NCI-H1048 (cell line): ENCODE measurements around the gene CCDC191.

Experiments used
- DNase-seq: peaks from one replicate; lab custom pipeline; 2025; lab: John Stamatoyannopoulos, UW

CCDC191 gene

GRCh38 chr3:114060906-114061655 lies 4.8 kb upstream of the CCDC191 start:
- no peak for DNase-seq

DNA sequence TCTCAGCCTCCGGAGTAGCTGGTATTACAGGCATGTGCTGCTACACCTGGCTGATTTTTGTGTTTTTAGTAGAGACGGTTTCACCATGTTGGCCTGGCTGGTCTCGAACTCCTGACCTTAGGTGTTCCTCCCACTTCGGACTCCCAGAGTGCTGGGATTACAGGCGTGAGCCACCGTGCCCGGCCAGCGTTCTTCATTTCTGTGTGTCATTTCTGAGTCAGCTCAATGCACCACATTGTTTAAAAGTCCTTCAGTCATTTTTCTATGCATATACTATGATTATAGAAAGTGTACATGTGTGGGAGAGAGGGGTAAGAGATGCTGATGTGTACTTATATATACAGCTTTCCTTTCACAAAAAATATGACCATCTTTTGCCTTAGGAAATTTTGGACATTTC lies 2.3 kb upstream of the CCDC191 start:
- no peak for DNase-seq

- no peak for DNase-seq
These were observed 653 bp upstream of the CCDC191 start for GRCh38 chr3:114057011-114057347.

GRCh38 chr3:114052216-114052615 lies 4.1 kb downstream of the CCDC191 start:
- DNase-seq = no peak

GRCh38 chr3:114043205-114043604 lies 13.1 kb downstream of the CCDC191 start:
- DNase-seq = no peak

GRCh38 chr3:114035896-114036295 lies 20.4 kb downstream of the CCDC191 start:
- no peak for DNase-seq

GRCh38 chr3:114034787-114035545 lies 21.4 kb downstream of the CCDC191 start:
- no peak for DNase-seq

DNA sequence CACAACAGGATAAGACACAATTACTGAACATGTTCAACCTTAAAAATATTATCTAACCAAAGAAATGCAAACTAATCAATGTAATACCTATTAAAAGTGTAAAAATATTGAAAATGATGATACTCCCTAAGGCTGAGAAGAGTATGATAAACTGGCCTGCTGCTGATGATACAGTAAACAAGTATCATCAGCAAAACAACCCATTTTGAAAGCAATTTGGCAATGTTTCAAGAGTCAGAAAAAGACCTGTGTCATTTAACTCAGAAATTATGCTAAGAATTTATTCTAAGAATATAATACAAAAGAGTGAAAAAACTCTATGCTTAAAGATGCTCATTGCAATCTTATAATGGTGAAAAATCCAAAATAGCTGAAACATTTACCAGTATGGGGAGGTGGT lies 22.1 kb downstream of the CCDC191 start:
- DNase-seq = no peak

DNA sequence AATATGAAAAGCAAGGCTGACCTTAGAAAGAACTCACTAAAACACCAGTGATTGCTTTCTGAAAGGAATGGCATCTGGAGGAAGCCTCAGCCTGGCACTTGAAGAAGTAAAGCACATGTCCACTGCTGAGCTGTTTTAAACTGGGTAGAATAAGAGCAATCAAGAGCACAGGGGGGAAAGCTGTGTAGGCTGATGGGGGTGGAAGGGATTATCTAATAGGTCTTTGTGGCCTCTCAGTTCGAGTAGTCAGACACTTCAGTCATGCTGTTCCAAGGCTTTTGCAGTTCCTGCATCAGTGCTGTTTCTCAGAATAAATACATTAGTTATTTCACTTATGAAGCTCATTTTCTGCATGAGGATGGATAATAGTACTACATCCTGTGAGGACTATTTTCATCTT lies 22.6 kb downstream of the CCDC191 start:
- no peak for DNase-seq

- no peak for DNase-seq
These were observed 30.0 kb downstream of the CCDC191 start for GRCh38 chr3:114026331-114026730.

DNA sequence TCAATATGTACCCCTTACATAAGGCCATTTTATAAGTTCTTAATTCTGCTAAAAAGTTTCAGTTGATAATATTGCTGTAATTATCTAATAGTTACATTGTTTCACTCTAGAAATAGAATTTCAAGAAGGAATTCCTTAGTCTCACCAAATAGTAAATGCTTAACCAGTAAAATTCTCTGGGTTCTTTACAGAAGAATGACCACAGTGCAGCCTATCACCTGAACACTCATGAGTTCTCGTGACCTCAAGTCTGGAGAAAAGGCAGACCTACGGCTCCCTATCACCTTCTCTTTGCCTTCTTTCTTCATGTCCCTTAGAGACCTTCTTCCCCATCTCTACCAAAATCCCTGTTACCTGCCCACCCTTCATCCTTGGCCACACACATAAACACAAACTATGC lies 30.9 kb downstream of the CCDC191 start:
- DNase-seq = no peak

DNA sequence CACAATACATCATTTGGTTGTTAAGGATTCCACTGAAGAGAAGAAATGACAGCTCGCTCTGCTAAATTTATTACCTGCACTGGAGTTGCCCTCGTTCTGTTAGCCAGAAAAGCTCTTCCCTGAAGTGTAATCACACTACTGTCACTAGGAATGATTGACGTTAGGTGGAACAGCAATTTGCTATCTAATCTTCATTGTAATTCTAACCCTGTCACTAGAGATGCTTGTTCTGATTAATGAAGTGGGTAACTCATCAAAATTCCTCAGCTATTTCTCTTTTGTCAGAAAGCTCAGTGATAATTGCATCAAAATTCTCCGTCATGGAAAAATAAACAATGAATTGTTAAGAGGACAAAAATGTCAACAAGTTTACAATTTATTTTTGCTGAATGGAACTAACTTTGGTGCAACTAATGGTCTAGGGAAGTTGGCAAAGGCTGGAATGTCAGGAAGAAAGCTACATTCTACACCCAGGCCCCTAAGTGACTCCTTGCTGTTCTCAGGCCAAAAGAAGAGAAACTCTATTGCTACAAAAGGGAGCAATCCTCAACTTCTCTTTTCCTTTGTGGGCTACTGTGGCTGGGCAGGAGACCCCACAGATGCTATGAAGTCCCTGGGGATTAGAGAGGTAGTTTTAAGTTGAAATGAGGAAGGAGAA lies 34.1 kb downstream of the CCDC191 start:
- no peak for DNase-seq

DNA sequence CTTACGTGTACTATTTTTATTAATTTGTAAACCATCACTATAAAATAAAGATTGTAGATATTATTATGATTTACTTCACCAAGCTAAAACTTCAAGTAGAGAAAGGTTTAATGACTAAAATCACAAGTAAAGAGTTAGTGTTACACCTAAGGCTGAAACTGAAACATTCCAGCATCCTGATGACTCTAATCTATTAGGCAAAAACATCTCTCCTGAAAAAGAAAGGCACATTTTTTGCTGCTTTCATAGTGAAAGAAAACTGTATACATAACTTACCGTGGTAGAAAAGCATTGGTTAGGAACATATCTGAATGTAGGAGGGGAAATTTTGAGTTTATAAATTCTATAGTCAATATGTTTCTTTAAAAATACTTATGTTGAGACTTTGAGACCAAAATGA lies 35.4 kb downstream of the CCDC191 start:
- no peak for DNase-seq

DNA sequence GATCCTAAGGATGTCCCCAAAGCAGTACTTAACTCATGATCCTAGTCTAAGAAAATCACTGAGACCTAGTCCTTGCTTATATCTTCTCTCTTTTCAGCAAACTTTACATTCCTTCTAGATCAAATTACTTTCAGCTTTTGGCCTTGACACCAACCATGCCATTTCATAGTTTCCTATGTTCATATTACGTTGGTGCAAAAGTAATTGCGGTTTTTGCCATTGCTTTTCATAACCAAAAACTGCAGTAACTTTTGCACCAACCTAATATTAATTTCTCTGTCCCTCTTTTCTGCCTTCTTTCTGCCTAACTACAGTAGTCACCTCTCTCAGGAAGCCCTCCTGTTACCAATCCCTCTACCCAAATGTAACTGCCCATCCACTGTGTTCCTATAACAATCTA lies 36.8 kb downstream of the CCDC191 start:
- DNase-seq = no peak

DNA sequence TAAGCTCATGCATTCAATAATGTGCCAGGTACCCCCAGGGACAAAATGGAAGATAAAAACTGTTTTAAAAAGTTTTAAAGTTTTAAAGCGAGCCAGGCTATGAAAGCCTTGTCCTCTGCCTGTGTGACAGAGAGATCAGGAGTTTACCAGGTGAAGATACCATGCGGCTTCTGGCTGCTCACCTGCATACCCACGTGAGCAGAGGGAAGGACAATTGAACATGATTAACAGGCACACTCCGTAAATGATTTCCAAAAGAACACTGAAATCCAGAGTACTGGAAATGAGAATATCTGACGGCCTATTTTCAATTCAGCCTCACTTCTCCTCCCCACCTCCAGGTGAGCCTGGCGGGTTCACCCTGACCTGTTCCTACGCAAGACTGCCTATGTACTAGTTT lies 42.1 kb downstream of the CCDC191 start:
- no peak for DNase-seq

GRCh38 chr3:114011059-114011797 lies 45.1 kb downstream of the CCDC191 start:
- no peak for DNase-seq

- no peak for DNase-seq
These were observed 50.8 kb downstream of the CCDC191 start for GRCh38 chr3:114005481-114005880.

DNA sequence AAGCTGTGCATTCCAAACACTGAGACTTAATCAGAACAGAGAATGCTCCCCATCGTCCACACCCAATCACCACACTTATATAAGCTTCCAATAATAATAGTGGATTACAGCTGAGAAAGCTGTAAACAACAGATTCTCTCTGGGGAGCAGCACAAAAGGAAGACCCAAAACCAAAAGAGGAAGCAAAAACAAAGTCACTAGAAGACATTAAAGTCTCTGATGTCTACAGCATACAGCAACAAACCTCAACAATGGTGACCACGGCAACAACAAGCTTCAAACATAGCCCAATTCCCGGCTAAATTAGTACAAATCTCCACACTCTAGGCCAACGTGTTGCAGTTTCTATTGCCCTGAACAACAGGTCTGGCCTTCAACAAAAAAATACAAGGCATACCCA lies 70.8 kb downstream of the CCDC191 start:
- DNase-seq = no peak

DNA sequence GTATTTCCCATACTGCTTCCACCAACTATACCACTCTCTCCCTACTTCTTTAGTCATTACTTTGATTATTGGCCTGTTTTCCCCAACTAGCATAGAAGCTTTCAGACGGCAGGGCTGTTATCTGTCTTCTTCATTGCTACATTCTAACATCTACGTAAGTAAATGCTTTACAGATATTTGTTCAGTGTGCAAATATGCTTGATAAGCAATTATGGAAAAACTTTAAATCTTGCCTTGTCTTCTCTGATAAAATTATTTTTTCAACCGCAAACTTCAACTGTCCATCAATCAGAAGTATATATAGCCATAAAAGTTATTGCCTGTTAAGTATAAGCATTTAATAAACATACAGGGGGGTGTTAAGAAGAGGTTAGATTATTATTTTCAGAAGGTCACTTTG lies 72.8 kb downstream of the CCDC191 start:
- DNase-seq = no peak

DNA sequence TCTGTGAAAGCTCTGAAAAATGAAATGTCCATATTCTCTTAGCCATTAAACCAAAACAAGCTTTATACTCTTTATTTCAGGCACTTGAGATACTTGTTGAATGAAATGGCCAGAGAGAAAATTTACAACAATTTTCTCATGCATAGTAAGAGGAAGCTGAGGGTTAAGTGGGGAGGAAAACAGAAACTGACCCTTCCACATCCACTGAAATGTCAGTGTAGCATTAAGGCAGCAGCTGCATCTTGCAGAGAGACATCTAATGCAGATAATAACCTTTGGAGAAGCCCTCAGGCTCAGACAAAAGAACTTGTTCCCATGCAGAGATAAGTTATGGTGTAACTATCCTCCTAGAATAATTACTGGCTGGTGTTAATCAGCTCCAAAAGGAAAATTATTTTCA lies 74.5 kb downstream of the CCDC191 start:
- DNase-seq = no peak

DNA sequence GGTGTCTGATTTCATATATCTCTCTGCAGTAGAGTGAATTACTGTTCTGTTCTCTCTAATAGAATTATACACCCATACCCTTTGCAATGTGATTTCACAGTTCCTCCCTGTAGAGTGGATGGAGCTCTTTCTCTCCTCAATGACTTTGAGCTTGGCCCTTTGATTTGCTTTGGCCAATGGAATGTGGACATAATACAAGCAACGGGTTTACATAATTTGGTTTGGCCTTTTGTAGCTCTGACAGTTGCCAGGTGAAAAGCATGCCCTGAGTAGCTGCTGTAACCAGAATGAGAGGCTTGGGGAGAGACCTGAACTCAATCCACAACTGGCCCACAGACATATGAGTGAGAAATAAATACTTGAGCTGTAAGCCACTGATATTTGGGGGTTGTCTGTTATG lies 76.4 kb downstream of the CCDC191 start:
- DNase-seq = no peak

DNA sequence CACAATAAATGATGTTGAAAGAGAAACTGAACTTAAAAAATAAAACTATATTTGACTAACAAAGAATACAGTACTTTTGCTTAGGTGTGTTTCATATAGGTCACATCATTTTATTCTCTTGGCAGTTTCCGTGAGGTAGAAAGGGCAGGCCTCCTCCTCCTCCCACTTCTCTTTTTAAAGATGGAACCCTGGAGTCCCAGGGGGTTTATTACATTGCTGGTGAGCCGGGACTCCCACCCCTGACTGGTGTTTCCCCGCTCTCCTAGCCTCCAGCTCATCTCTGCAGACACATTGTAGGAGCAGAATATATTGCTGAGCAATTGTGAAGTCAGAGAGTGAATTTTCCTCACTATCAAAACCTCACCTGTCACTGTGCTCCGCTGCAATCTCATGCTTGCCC lies 78.5 kb downstream of the CCDC191 start:
- no peak for DNase-seq

DNA sequence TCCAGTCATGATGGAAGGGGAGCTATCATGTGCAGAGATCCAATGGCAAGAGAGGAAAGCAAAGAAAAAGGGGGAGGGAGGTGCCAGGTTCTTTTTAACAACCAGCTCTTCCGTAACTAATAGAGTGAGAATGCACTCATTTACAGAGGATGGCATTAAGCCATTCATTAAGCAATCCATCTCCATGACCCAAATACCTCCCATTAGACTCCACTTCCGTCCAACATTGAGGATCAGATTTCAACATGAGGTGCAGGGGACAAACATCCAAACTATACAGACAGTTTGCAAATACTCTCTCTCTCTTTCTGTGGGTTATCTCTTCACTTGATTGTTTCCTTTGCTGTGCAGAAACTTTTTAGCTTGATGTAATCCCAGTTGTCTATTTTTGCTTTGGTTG lies 87.3 kb downstream of the CCDC191 start:
- DNase-seq = no peak
